Natural killer cell (primary cell): ENCODE measurements around the gene ZNF571. TPM values are rescaled to one million over a fixed set of nuclear protein-coding genes. Genes with fewer than 3 reads are reported as not detected.
A peak's percentile ranks its signal among the peaks of the same experiment; 100 is the strongest.

Source experiments
- ATAC-seq, 3 donors: fragments of 150-1000 bp in 2 of 3; fragments of 200-7000 bp in 1 of 3; cut with Tn5 transposase; 1 replicate in 1 of 3; 2 replicates in 2 of 3; pipeline ENCODE4 v1.10.0; 2021; ENCODE audit warnings: mild to moderate bottlenecking in 2 of 3, moderate library complexity in 2 of 3
- DNase-seq, 2 donors: peaks; one replicate each; pipeline versions ENCODE4 v3.0.0 to v3.0.0-alpha.2; 2013 to 2021; ENCODE audit warnings: mixed read lengths in 1 of 2
- H3K27ac ChIP-seq: one replicate; pipeline ENCODE4 v1.5.1; 2013; ENCODE audit warnings: mild to moderate bottlenecking, low read length
- H3K27me3 ChIP-seq: one replicate; pipeline ENCODE4 v1.6.1; 2013; ENCODE audit warnings: low read length; ENCODE audit not compliant: control insufficient read depth, insufficient read depth
- H3K36me3 ChIP-seq: one replicate; pipeline ENCODE4 v1.6.1; 2013; ENCODE audit warnings: low read length; ENCODE audit not compliant: control insufficient read depth, insufficient read depth
- H3K4me1 ChIP-seq: one replicate; pipeline ENCODE4 v1.6.1; 2013; ENCODE audit warnings: low read length; ENCODE audit not compliant: control insufficient read depth, insufficient read depth
- H3K4me3 ChIP-seq: one replicate; pipeline ENCODE4 v1.5.1; 2013; ENCODE audit warnings: low read length
- H3K9me3 ChIP-seq: one replicate; pipeline ENCODE4 v1.6.1; 2013; ENCODE audit warnings: low read length; ENCODE audit not compliant: control insufficient read depth, insufficient read depth
- H3K27ac Mint-ChIP-seq, 2 donors: one replicate each; pipeline ENCODE4 v1.8.0; 2022; ENCODE audit warnings: mild to moderate bottlenecking in 2 of 2, mixed read lengths in 2 of 2, moderate library complexity in 1 of 2
- H3K27me3 Mint-ChIP-seq, 2 donors: one replicate each; pipeline ENCODE4 v1.8.0; 2022; ENCODE audit warnings: low read depth in 2 of 2, mixed read lengths in 2 of 2
- H3K36me3 Mint-ChIP-seq: one replicate; pipeline ENCODE4 v1.8.0; 2022; ENCODE audit warnings: mixed read lengths
- H3K4me1 Mint-ChIP-seq, 2 donors: one replicate each; pipeline ENCODE4 v1.8.0; 2022; ENCODE audit warnings: mixed read lengths in 2 of 2
- H3K4me3 Mint-ChIP-seq: one replicate; pipeline ENCODE4 v1.8.0; 2022; ENCODE audit warnings: mild to moderate bottlenecking, moderate library complexity, mixed read lengths
- H3K9me3 Mint-ChIP-seq, 2 donors: one replicate each; pipeline ENCODE4 v1.8.0; 2022; ENCODE audit warnings: mixed read lengths in 2 of 2
- CTCF ChIP-seq: fragments of 200-600 bp; IDR thresholded peaks from one replicate; pipeline ENCODE4 v1.8.0; 2022; ENCODE audit warnings: antibody characterized with exemption
- WGBS: methylation state at CpG from one replicate; pipeline ENCODE4 v1.1.7; 2013; ENCODE audit warnings: missing lambda C conversion rate; ENCODE audit not compliant: insufficient coverage; 5-methylcytosine and 5-hydroxymethylcytosine counted together
- intact Hi-C: fragments of 100-400 bp; cut with micrococcal nuclease; formaldehyde crosslinking; loops from one replicate; pipeline ENCODE4 v1.14.2; 2022
- total RNA-seq, 4 donors: library from RNA; stranded (reverse); fragments of 120-200 nt in 1 of 4; gene quantifications; one replicate each; pipeline versions ENCODE4 v1.2.3 to v1.2.4, GENCODE V29; 2013 to 2022

Gene ZNF571
- total RNA-seq, 3 donors from 2014 or later (not counting 1 experiment from before 2014, with no cell fraction given), result 11.7 to 22.1 (median 19.6) TPM

GRCh38 chr19:37537391-37537947, 57.1 kb downstream of the ZNF571 start:
- no peak for TF ChIP-seq CTCF
- ATAC-seq (no peak), DNase-seq (no peak)
- intact Hi-C loops, result no loop called here
- no peaks in the 10 kb centered on the region for H3K27me3 ChIP-seq
- Mint-ChIP-seq H3K27ac (no peak overlapping the region), H3K9me3 (peaks cover 12 to 30% of the 10 kb centered on the region in 2 donors), H3K4me3 (no peak overlapping the region), H3K36me3 (peaks cover 57% of the 10 kb centered on the region), H3K4me1 (no peaks in the 10 kb centered on the region), H3K27me3 (no peaks in the 10 kb centered on the region)
- peaks cover 35% of the 10 kb centered on the region for H3K36me3 ChIP-seq
- H3K9me3 ChIP-seq, result peaks cover 60% of the 10 kb centered on the region
- WGBS, result 98% methylated on average over 6 of the region's 7 CpGs
- no peak overlapping the region for H3K4me3 ChIP-seq
- H3K27ac ChIP-seq, result no peak overlapping the region
- no peaks in the 10 kb centered on the region for H3K4me1 ChIP-seq

GRCh38 chr19:37519890-37520289, 74.7 kb downstream of the ZNF571 start:
- Histone ChIP-seq H3K9me3 (peaks cover 28% of the 10 kb centered on the region), H3K4me3 (no peak overlapping the region), H3K36me3 (peaks cover 3% of the 10 kb centered on the region), H3K4me1 (no peaks in the 10 kb centered on the region), H3K27me3 (no peaks in the 10 kb centered on the region), H3K27ac (no peak overlapping the region)
- H3K4me1 Mint-ChIP-seq, result no peaks in the 10 kb centered on the region
- no peak for DNase-seq
- peak in 1 of 3 donors; percentile 31 for ATAC-seq
- H3K4me3 Mint-ChIP-seq, result no peak overlapping the region
- peaks cover 3 to 6% of the 10 kb centered on the region in 2 donors for H3K9me3 Mint-ChIP-seq
- intact Hi-C loops, result no loop called here
- H3K27me3 Mint-ChIP-seq, result no peaks in the 10 kb centered on the region
- H3K36me3 Mint-ChIP-seq, result peaks cover 29% of the 10 kb centered on the region
- WGBS, result 80% methylated on average over 2 of the region's 2 CpGs
- peak overlapping the region in 1 of 2 donors; percentile 67 for H3K27ac Mint-ChIP-seq
- no peak for TF ChIP-seq CTCF

Other genes starting within 250 kb of the ZNF571 start
- 10 to 100 TPM in 2 of 3 donors, 1 to 10 TPM in 1; 9.9 to 14.0 (median 13.6) TPM for gene ZNF527, start 223.7 kb downstream of the ZNF571 start, total RNA-seq
- gene ZNF569, start 127.3 kb downstream of the ZNF571 start, total RNA-seq, result 1 to 10 TPM; 6.3 to 9.5 (median 8.0) TPM
- 10 to 100 TPM; 12.6 to 19.6 (median 17.6) TPM for gene ZNF570, start 125.4 kb downstream of the ZNF571 start, total RNA-seq
- 1 to 10 TPM; 3.1 to 9.6 (median 4.3) TPM for gene ZNF793, start 87.9 kb downstream of the ZNF571 start, total RNA-seq
- 1 to 10 TPM; 6.4 to 7.5 (median 7.0) TPM for gene ZNF540, start 84 bp upstream of the ZNF571 start, total RNA-seq
- gene ZFP30, start 60.7 kb upstream of the ZNF571 start, total RNA-seq, result 10 to 100 TPM in 1 of 3 donors, 1 to 10 TPM in 2; 7.8 to 10.3 (median 8.9) TPM
- gene ZNF607, start 125.0 kb upstream of the ZNF571 start, total RNA-seq, result 1 to 10 TPM; 4.6 to 5.1 (median 4.8) TPM
- gene ZNF573, start 184.8 kb upstream of the ZNF571 start, total RNA-seq, result 10 to 100 TPM in 2 of 3 donors, 1 to 10 TPM in 1; 10.0 to 15.5 (median 13.4) TPM